Transverse colon (tissue), 4 donors: ENCODE results near the gene UBE2J2. TPM values are rescaled to one million over a fixed set of nuclear protein-coding genes. Genes with fewer than 3 reads are reported as not detected.
A peak's percentile ranks its signal among the peaks of the same experiment; 100 is the strongest.

Experiments used
- DNase-seq: peaks from one replicate; pipeline ENCODE4 v3.0.0-alpha.2; 2019
- H3K27ac ChIP-seq, 4 donors: fragments of 200-600 bp; sonication (generic); 2 replicates each; pipeline ENCODE4 v1.5.1; 2016 to 2018; ENCODE audit warnings: inconsistent platforms in 4 of 4
- H3K27me3 ChIP-seq: fragments of 200-600 bp; sonication (generic); 2 replicates; pipeline ENCODE4 v1.5.1; 2017; ENCODE audit warnings: inconsistent platforms
- H3K36me3 ChIP-seq, 4 donors: fragments of 200-600 bp; sonication (generic); 2 replicates each; pipeline ENCODE4 v1.5.1; 2017 to 2019; ENCODE audit warnings: inconsistent platforms in 4 of 4
- H3K4me1 ChIP-seq, 4 donors: fragments of 200-600 bp; sonication (generic); 2 replicates each; pipeline ENCODE4 v1.5.1; 2017 to 2020; ENCODE audit warnings: inconsistent platforms in 4 of 4
- H3K4me3 ChIP-seq, 4 donors: fragments of 200-600 bp; sonication (generic); 1 replicate in 1 of 4; 2 replicates in 3 of 4; pipeline versions ENCODE4 v1.5.1 to v1.6.1; 2017 to 2019; ENCODE audit warnings: inconsistent platforms in 4 of 4
- H3K9me3 ChIP-seq, 2 donors: fragments of 200-600 bp; sonication (generic); 2 replicates each; pipeline ENCODE4 v1.5.1; 2017 to 2019; ENCODE audit warnings: inconsistent platforms in 2 of 2
- EP300 ChIP-seq: sonication (generic); formaldehyde crosslinking; IDR thresholded peaks from one replicate; pipeline ENCODE4 v1.6.1; 2017; ENCODE audit warnings: antibody characterized with exemption, low read depth
- POLR2A ChIP-seq: fragments of 450-650 bp; IDR thresholded peaks from one replicate; pipeline ENCODE4 v1.6.1; 2016; ENCODE audit warnings: antibody characterized with exemption, mild to moderate bottlenecking, moderate library complexity
- POLR2AphosphoS5 ChIP-seq, 3 donors: sonication (generic); formaldehyde crosslinking; IDR thresholded peaks; one replicate each; pipeline ENCODE4 v1.6.1; 2016; ENCODE audit warnings: antibody characterized with exemption in 3 of 3
- WGBS, 2 donors: methylation state at CpG; one replicate each; pipeline ENCODE4 v1.1.5; 2018; ENCODE audit warnings: low coverage in 1 of 2; 5-methylcytosine and 5-hydroxymethylcytosine counted together
- in situ Hi-C, 4 donors: fragments of 200-750 bp; cut with MboI; loops; one replicate each; pipeline versions ENCODE4 v1.15.0 to v1.15.1; 2017; ENCODE audit warnings: low sequenced_read_pairs in 3 of 4, low pct_ligation_motif_present in 1 of 4, low pct_unique_long_range_greater_than_20kb in 1 of 4
- intact Hi-C: fragments of 100-400 bp; cut with DNase I; formaldehyde crosslinking; loops from one replicate; pipeline ENCODE4 v1.15.1; 2023; ENCODE audit warnings: low total_unique reads
- total RNA-seq, 4 donors: library from RNA; depleted of rRNA; stranded (reverse); fragments of >200 nt; gene quantifications; one replicate each; pipeline ENCODE4 v1.1.0, GENCODE V29; 2016
- TF ChIP-seq, protein P1 (sequence below), 5 experiments: fragments of 200-600 bp in 3 of 5; fragments of 450-650 bp in 2 of 5; sonication (generic) in 3 of 5; IDR thresholded peaks; 1 replicate in 2 of 5; 2 replicates in 3 of 5; pipeline ENCODE4 v1.5.1; 2016 to 2017; ENCODE audit warnings: antibody characterized with exemption in 5 of 5, inconsistent platforms in 3 of 5, mild to moderate bottlenecking in 2 of 5, moderate library complexity in 1 of 5

UBE2J2 gene
- total RNA-seq, 4 donors from 2014 or later, result 49.6 to 110 (median 59.1) TPM

DNA sequence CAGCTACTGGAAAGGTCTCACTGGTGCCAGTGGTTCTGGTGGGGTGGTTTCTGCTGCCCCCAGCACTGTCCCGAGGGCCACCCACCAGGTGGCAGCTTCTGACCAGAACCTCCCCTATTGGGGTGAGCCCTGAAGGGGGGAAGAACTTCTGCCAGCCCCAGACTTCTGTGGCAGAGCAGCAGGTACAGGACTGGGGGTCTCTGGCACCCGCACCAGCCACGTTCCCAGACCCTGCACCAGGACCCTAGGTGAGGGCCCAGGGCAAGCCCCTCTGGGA, 36.4 kb upstream of the UBE2J2 start:
- no peak overlapping the region for H3K4me3 ChIP-seq
- no peaks in the 10 kb centered on the region for H3K9me3 ChIP-seq
- DNase-seq, result no peak
- in situ Hi-C loops (no loop called here), intact Hi-C loops (no loop called here)
- no peak for TF ChIP-seq EP300
- no peak for TF ChIP-seq POLR2A
- no peak for TF ChIP-seq POLR2AphosphoS5 (IDR thresholded peaks at IDR 0.05)
- TF ChIP-seq, protein P1, sequence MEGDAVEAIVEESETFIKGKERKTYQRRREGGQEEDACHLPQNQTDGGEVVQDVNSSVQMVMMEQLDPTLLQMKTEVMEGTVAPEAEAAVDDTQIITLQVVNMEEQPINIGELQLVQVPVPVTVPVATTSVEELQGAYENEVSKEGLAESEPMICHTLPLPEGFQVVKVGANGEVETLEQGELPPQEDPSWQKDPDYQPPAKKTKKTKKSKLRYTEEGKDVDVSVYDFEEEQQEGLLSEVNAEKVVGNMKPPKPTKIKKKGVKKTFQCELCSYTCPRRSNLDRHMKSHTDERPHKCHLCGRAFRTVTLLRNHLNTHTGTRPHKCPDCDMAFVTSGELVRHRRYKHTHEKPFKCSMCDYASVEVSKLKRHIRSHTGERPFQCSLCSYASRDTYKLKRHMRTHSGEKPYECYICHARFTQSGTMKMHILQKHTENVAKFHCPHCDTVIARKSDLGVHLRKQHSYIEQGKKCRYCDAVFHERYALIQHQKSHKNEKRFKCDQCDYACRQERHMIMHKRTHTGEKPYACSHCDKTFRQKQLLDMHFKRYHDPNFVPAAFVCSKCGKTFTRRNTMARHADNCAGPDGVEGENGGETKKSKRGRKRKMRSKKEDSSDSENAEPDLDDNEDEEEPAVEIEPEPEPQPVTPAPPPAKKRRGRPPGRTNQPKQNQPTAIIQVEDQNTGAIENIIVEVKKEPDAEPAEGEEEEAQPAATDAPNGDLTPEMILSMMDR (IDR thresholded peaks at IDR 0.05), result no peak
- H3K27me3 ChIP-seq, result no peaks in the 10 kb centered on the region
- H3K27ac ChIP-seq, result peak overlapping the region in 3 of 4 donors; percentile 96 to 97 (median 96)
- 81% methylated on average over 3 of the region's 3 CpGs; no CpG with 5 or more reads in 1 of the 2 donors for WGBS, 2 donors
- peaks cover 0 to 18% (median 8%) of the 10 kb centered on the region in 4 donors for H3K36me3 ChIP-seq
- H3K4me1 ChIP-seq, result peaks cover 24 to 38% (median 36%) of the 10 kb centered on the region in 4 donors

DNA sequence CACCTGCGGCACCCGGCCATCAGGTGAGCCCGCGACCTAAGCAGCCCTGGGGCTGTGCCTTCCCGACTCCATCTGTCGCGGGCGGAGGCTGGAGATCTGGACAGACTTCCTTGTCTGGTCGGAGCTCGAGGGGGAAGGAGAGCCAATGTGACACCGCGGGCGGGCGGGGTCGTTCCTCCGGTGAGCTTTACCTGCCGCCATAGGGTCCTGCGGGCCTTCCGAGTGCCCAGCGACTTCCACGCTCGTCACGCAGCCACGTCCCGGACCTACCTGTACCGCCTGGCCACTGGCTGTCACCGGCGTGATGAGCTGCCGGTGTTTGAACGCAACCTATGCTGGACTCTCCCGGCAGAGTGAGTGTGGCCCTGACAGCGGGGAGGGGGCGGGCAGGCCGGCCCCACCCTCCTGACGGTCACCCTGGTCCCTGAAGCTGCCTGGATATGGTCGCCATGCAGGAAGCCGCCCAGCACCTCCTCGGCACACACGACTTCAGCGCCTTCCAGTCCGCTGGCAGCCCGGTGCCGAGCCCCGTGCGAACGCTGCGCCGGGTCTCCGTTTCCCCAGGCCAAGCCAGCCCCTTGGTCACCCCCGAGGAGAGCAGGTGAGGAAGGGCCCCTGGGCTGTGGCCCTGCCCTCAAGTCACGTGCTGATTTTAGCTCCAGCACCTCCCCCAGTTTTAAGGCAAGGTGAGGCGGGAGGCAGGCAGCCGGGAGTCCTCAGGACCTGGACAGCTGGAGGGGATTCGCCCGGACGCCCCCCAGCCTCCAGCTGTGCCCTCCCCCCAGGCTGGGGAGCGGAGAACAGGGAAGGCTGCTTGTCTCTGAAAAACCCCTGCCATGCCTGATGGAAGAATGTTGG, 35.8 kb upstream of the UBE2J2 start:
- in situ Hi-C loops (no loop called here), intact Hi-C loops (no loop called here)
- TF ChIP-seq, protein P1 (IDR thresholded peaks at IDR 0.05), result no peak
- TF ChIP-seq EP300 (no peak), POLR2AphosphoS5 (IDR thresholded peaks at IDR 0.05) (no peak), POLR2A (no peak)
- peak; percentile 57 for DNase-seq
- Histone ChIP-seq H3K27ac (peak overlapping the region; percentile 92 to 97 (median 96)), H3K9me3 (no peaks in the 10 kb centered on the region), H3K4me1 (peaks cover 27 to 43% (median 41%) of the 10 kb centered on the region in 4 donors), H3K36me3 (peaks cover 0 to 18% (median 8%) of the 10 kb centered on the region in 4 donors), H3K27me3 (no peaks in the 10 kb centered on the region), H3K4me3 (peak overlapping the region; percentile 73 to 95 (median 88))
- WGBS, 2 donors, result 48% methylated on average over 11 of the region's 57 CpGs; no CpG with 5 or more reads in 1 of the 2 donors

DNA sequence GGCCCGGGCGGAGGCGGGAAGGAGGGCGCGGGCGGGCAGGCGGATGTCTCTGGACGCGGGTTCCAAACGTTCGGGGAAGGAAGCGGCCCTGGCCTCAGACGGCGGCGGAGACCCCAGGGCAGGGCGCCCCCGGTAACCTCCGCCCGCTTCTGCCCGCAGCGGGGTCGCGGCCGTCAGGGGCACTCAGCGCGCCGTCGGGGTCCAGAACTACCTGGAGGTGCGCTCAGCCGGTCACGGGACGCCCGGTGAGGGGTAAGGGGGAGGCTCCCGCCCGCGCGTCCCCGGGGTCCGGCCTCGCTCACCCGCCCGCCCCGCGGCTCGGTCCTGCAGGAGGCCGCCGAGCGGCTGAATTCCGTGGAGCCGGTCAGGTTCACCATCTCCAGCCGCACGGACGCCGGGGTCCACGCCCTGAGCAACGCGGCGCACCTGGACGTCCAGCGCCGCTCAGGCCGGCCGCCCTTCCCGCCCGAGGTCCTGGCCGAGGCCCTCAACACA, 35.1 kb upstream of the UBE2J2 start:
- TF ChIP-seq, protein P1 (IDR thresholded peaks at IDR 0.05), result no peak
- TF ChIP-seq EP300, result no peak
- TF ChIP-seq POLR2A, result no peak
- no peak for TF ChIP-seq POLR2AphosphoS5 (IDR thresholded peaks at IDR 0.05)
- peak overlapping the region; percentile 73 to 95 (median 88) for H3K4me3 ChIP-seq
- H3K36me3 ChIP-seq, result peaks cover 0 to 13% (median 5%) of the 10 kb centered on the region in 4 donors
- DNase-seq, result peak; percentile 43
- H3K27me3 ChIP-seq, result no peaks in the 10 kb centered on the region
- in situ Hi-C loops, result no loop called here
- intact Hi-C loops, result no loop called here
- no peaks in the 10 kb centered on the region for H3K9me3 ChIP-seq
- H3K27ac ChIP-seq, result peak overlapping the region; percentile 92 to 97 (median 96)
- 0% methylated on average over 14 of the region's 66 CpGs; no CpG with 5 or more reads in 1 of the 2 donors for WGBS, 2 donors
- peaks cover 32 to 50% (median 48%) of the 10 kb centered on the region in 4 donors for H3K4me1 ChIP-seq

DNA sequence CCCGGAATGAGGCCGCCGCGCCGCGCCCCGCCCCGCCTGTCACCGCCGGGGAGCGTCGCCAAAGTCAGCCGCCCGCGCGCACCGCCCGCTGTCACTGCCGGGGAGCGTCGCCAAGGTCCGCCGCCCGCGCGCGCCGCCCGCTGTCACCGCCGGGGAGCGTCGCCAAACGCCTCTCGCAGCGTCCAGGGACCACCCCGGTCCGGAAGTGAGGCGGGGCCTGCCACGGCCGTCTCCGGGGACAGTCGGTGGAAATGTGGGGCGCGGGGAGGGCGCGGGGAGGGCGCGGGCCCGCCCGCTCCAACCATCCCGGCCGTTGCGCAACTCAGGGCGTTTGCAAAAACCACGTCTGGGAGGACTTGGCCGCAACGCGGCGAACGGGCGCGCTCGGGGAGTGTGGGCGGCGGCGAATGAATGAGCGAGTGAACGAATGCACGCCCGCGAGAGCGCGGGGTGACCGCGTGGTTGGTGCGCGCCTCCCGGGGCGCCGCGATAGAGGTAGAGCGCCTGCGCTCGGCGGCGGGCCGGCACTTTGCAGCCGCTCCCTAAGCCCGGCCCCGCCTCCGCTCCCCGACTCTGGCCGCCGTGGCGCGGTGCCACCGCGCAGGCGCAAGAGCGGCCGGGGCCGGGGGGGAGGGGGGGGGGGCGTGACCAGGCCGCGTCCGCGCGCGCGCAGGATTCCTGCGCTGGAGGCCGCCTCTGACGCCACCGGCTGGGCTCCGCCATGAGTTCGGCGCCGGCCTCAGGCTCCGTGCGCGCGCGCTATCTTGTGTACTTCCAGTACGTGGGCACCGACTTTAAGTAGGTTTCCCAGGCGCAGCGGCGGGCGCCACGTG, 34.5 kb upstream of the UBE2J2 start, which contains the start of the genes ACAP3 and PUSL1:
TSS of gene ACAP3 (minus strand) at position 8 of the 833 bp plus-strand sequence. CDS start 115 bp downstream, outside the sequence.
TSS of gene PUSL1 (plus strand) at position 675 of the 833 bp plus-strand sequence. CDS start at position 722, 47 bp downstream.
- in situ Hi-C loops, result no loop called here
- H3K9me3 ChIP-seq, result no peaks in the 10 kb centered on the region
- peak within 1 kb of the TSS; percentile 73 to 95 (median 88) for H3K4me3 ChIP-seq
- peak; percentile 88 for DNase-seq
- H3K4me1 ChIP-seq, result peaks cover 32 to 55% (median 50%) of the 10 kb centered on the region in 4 donors
- H3K27me3 ChIP-seq, result no peaks in the 10 kb centered on the region
- intact Hi-C loops, result no loop called here
- peak; percentile 27 for TF ChIP-seq POLR2A
- TF ChIP-seq, protein P1 (IDR thresholded peaks at IDR 0.05), result peak in 3 of 5 experiments; percentile 2 to 60 (median 28)
- no peak for TF ChIP-seq EP300
- TF ChIP-seq POLR2AphosphoS5 (IDR thresholded peaks at IDR 0.05), result peak in 2 of 3 donors; percentile 48 to 61
- peaks cover 0 to 8% (median 3%) of the 10 kb centered on the region in 4 donors for H3K36me3 ChIP-seq
- 2% methylated on average over 32 of the region's 131 CpGs; no CpG with 5 or more reads in 1 of the 2 donors for whole genome bisulfite sequencing, 2 donors
- H3K27ac ChIP-seq, result peak within 1 kb of the TSS; percentile 92 to 97 (median 96)
